HG02852 (cell line): ENCODE measurements around the gene ANKS1B.

Source experiments
- ATAC-seq: cut with Tn5 transposase; IDR thresholded peaks from one replicate; pipeline ENCODE4 v1.9.1; 2021; ENCODE audit warnings: mild to moderate bottlenecking, moderate library complexity; ENCODE audit not compliant: unreplicated experiment

Gene ANKS1B

GRCh38 chr12:99493197-99493596, 491.5 kb downstream of the ANKS1B start:
- ATAC-seq, result no peak

GRCh38 chr12:99486277-99486676, 498.5 kb downstream of the ANKS1B start:
- ATAC-seq, result no peak

- no peak for ATAC-seq
These were observed 505.6 kb downstream of the ANKS1B start for GRCh38 chr12:99479149-99479548.

- ATAC-seq, result no peak
These were observed 507.8 kb downstream of the ANKS1B start for GRCh38 chr12:99476956-99477355.

GRCh38 chr12:99455350-99456035, 529.2 kb downstream of the ANKS1B start:
- ATAC-seq, result peak; percentile 22

- ATAC-seq, result peak; percentile 50
These were observed 530.1 kb downstream of the ANKS1B start for GRCh38 chr12:99454539-99455172.

- peak; percentile 60 for ATAC-seq
These were observed 530.7 kb downstream of the ANKS1B start for GRCh38 chr12:99453836-99454538.

GRCh38 chr12:99450036-99450630, 534.6 kb downstream of the ANKS1B start:
- no peak for ATAC-seq

- peak; percentile 78 for ATAC-seq
These were observed 539.8 kb downstream of the ANKS1B start for GRCh38 chr12:99444859-99445316.

GRCh38 chr12:99442758-99443157, 542.0 kb downstream of the ANKS1B start:
- ATAC-seq, result no peak

- no peak for ATAC-seq
These were observed 545.3 kb downstream of the ANKS1B start for GRCh38 chr12:99439399-99439798.

GRCh38 chr12:99436584-99436983, 548.2 kb downstream of the ANKS1B start:
- ATAC-seq, result peak; percentile 99

GRCh38 chr12:99435095-99435791, 549.5 kb downstream of the ANKS1B start:
- no peak for ATAC-seq

- no peak for ATAC-seq
These were observed 551.6 kb downstream of the ANKS1B start for GRCh38 chr12:99433155-99433554.

- no peak for ATAC-seq
These were observed 553.5 kb downstream of the ANKS1B start for GRCh38 chr12:99431203-99431602.

- peak; percentile 52 for ATAC-seq
These were observed 557.6 kb downstream of the ANKS1B start for GRCh38 chr12:99427104-99427503.

- ATAC-seq, result no peak
These were observed 566.4 kb downstream of the ANKS1B start for GRCh38 chr12:99418379-99418778.

- no peak for ATAC-seq
These were observed 571.0 kb downstream of the ANKS1B start for GRCh38 chr12:99413751-99414150.

GRCh38 chr12:99393763-99394162, 591.0 kb downstream of the ANKS1B start:
- ATAC-seq, result no peak

- no peak for ATAC-seq
These were observed 592.5 kb downstream of the ANKS1B start for GRCh38 chr12:99392091-99392850.
